AG08396 (cell line): ENCODE measurements around the gene C1QA.
"Not testable (repeated sequence)": the region's sequence is repeated elsewhere in the genome, so short reads cannot be mapped to it uniquely, and the experiment has no call there.

Experiments used
- DNase-seq: peaks from one replicate; pipeline ENCODE4 v3.0.0; 2012; ENCODE audit warnings: low spot score, mixed read lengths

C1QA gene

GRCh38 chr1:22673486-22674409 lies 37.3 kb downstream of the C1QA start:
- DNase-seq: peak; percentile 81

- DNase-seq: no peak
Observed at GRCh38 chr1:22674410-22674749, 38.0 kb downstream of the C1QA start.

DNA sequence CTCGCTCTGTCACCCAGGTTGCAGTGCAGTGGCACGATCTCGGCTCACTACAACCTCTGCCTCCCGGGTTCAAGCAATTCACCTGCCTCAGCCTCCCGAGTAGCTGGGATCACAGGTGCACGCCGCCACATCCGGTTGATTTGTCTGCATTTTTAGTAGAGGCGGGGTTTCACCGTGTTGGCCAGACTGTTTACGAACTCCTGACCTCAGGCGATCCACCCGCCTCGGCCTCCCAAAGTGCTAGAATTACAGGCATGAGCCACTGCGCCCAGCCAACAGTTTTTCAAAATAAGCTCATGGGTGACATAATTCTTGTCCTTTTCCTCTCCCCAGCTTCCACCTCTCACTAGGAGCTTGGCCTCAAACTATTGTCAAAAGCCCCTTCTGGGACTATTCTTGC lies 39.7 kb downstream of the C1QA start:
- DNase-seq: not testable (repeated sequence)

DNA sequence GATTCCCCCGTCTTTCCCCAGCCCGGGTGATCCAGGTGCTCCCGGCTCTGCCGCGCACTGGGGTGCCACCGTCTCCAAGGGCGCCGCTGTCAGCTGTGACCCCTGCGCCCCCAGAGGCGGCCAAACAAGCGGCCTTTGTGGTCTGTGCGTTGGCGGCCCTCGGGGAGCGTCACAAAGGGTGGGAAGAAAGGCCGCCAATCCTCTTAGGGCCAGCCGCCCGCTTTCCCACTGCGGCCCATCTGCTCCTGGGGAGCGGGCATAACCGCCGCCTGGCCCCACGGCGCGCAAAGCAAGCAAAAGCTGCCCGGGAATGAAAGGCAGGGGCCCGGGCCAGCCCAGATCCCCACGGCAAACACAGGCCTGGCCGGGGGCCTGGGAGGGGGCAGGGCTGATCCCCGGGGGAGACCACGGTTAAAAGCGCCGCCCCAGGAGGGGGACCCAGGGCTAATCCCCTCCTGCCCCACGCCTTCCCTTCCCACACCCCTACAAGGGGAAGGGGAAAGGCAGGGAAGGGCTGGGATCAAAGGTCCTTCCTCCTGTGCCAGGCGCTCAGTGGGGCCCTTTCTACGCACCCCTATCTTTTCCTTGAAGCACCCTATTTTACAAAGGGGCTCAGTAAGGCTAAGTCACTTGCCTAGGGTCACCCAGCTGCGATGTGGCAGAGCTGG lies 40.6 kb downstream of the C1QA start:
- no peak for DNase-seq

GRCh38 chr1:22677931-22678896 lies 41.8 kb downstream of the C1QA start:
- no peak for DNase-seq

GRCh38 chr1:22680726-22681125 lies 44.3 kb downstream of the C1QA start:
- no peak for DNase-seq

DNA sequence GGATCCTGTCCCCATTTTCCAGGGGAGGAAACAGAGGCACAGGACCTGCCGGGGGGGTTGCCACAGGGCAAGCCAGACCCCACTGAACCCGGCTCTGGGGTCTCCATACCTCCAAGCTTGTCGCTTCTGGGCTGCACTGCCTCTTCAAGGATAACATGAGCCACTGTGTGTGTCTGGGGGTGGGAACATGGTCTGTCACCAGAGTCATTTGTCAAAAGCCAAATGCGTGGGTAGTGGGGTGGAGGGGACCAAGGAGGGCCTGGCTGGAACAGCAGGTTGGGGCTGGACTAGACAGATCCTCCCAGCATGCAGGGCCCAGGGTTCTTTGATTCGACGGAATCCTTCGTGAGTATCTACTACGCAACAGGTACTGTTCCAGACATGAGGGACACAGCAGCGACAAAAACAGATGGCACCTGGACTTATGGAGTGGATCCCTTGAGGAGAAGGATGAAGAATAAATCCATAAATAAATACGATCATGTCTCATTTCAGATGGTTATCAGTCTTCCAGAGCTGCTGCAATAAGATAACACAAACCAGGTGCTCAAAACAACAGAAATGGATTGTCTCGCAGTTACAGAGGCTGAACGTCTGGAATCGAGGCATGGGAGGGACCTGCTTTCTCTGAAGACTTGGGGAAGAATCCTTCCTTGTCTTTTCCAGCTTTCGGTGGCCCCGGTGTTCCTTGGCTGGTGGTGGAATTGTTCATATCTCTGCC lies 45.3 kb downstream of the C1QA start:
- no peak for DNase-seq

DNA sequence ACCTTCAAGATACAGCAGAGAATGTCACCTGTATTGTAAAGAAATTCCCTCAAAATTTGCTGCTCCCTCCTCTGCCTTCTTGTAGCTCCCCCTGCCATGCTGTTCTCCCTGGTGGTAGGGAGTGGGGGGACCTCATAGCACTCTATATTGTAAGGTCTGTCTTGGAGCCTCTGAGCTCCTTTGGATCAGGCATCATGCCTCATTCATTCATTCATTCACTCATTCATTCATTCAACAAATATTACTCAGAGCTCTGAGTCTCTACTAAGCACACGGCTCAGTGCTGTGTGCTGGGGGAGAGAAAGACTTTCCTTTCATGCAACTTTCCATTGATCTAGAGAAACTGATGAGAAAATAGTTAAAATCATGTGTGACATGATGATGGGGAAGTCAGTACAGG lies 47.1 kb downstream of the C1QA start:
- no peak for DNase-seq

- DNase-seq: no peak
Observed at GRCh38 chr1:22685591-22686059, 49.2 kb downstream of the C1QA start.

DNA sequence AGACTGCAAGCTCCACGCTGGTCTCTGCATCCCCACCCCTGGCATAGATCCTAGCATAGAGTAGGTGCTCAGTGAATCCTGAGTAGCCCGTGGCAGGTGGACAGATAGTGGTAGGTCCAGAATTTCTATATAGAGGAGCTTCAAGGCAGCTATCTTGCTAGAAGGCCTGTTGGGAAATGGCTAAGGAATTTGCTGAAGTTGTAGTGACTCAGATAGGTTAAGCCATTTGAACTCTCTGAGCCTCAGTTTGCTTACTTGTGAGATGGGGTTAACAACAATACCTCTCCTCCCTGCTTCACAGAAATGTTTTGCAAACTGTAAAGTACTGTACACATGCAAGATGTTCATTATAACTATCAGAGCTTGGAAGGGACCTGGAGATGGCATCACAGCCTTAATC lies 50.8 kb downstream of the C1QA start:
- DNase-seq: no peak

- DNase-seq: no peak
Observed at GRCh38 chr1:22688466-22688865, 52.0 kb downstream of the C1QA start.
